Myocyte (in vitro differentiated cells): Measurements from ENCODE around the gene S1PR5. TPM values are rescaled to one million over a fixed set of nuclear protein-coding genes. Genes with fewer than 3 reads are reported as not detected.
"Not testable (repeated sequence)": the region's sequence is repeated elsewhere in the genome, so short reads cannot be mapped to it uniquely, and the experiment has no call there.

ENCODE experiments used
- DNase-seq: peaks from one replicate; pipeline ENCODE4 v3.0.0-alpha.2; 2012; ENCODE audit warnings: low read depth
- polyA plus RNA-seq: library from polyadenylated mRNA; unstranded; fragments of >200 nt; gene quantifications from one replicate; pipeline ENCODE4 v1.2.1, GENCODE V29; 2012; ENCODE audit warnings: missing spikeins
- total RNA-seq: library from RNA; depleted of rRNA; stranded (reverse); fragments of >200 nt; gene quantifications from 2 replicates; pipeline ENCODE4 v1.2.3, GENCODE V29; 2014

The S1PR5 gene
- 0.21 and 1.1 TPM in 2 replicates for total RNA-seq
- polyA plus RNA-seq = 0.09 TPM

- DNase-seq = no peak
Observed at GRCh38 chr19:10517361-10517759, at the start of gene S1PR5. S1PR5 (minus strand) TSS chr19:10517447; CDS start chr19:10515011, 2,436 bp downstream.

GRCh38 chr19:10566658-10567410 is 49.6 kb upstream of the S1PR5 start:
- DNase-seq = no peak

- DNase-seq = no peak
Observed at GRCh38 chr19:10566408-10566657, 49.1 kb upstream of the S1PR5 start.

- DNase-seq = peak; percentile 98
Observed at GRCh38 chr19:10565567-10566407, 48.5 kb upstream of the S1PR5 start, which contains the start of gene KRI1. KRI1 (minus strand) TSS chr19:10566010; CDS start chr19:10565999, 11 bp downstream.

GRCh38 chr19:10565028-10565566 is 47.9 kb upstream of the S1PR5 start:
- peak; percentile 62 for DNase-seq

GRCh38 chr19:10562609-10563008 is 45.4 kb upstream of the S1PR5 start:
- no peak for DNase-seq

DNA sequence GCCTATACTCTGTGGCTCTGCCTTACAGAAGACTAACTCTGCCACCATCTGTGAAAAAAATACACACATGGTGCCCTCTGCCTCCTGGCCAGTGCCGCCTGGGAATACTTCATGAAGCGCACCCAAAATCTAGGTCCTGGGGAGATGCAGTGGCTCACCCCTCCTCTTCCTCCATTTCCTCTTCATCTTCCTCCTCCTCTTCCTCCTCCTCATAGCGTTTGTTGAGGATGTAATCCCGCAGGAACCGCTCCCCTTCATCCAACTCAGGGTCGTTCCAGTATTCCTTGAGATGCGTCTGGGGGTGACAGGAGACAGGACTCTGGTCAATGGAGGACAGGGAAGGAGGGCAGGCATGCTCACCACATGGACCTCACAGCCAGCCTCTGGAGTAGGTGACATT is 42.9 kb upstream of the S1PR5 start:
- no peak for DNase-seq

- no peak for DNase-seq
Observed at GRCh38 chr19:10557603-10558197, 40.5 kb upstream of the S1PR5 start.

- DNase-seq = no peak
Observed at GRCh38 chr19:10555610-10555973, 38.3 kb upstream of the S1PR5 start.

- no peak for DNase-seq
Observed at GRCh38 chr19:10554760-10555609, 37.7 kb upstream of the S1PR5 start.

- peak; percentile 46 for DNase-seq
Observed at GRCh38 chr19:10553943-10554381, 36.7 kb upstream of the S1PR5 start.

- DNase-seq = no peak
Observed at GRCh38 chr19:10553087-10553667, 35.9 kb upstream of the S1PR5 start.

DNA sequence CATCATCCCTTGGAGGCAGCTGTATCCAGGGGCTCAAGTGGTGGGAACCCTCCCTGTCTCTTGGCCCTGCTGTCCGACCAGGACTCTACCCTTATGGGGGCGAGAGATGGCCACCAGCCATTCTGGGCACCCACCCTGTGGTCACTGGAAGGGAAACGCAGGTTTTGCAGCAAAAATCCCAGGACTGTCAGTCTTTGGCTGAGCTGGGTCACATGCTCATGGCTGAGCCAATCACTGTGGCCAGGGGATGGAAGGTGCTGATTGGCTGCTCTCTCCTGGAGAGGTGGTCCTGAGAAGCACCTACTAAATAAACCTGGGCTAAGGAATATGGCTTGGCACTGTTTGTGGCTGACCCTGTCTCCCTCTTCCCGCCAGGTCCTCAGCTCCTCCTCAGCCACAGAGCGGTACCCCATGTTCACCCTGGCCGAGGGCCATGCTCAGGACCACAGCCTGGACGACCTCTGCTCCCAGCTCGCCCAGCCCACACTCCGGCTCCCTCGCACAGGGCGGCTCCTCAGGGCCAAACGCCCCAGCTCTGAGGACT is 35.3 kb upstream of the S1PR5 start:
- DNase-seq = no peak

- DNase-seq = peak; percentile 25
Observed at GRCh38 chr19:10551698-10552301, 34.6 kb upstream of the S1PR5 start.

DNA sequence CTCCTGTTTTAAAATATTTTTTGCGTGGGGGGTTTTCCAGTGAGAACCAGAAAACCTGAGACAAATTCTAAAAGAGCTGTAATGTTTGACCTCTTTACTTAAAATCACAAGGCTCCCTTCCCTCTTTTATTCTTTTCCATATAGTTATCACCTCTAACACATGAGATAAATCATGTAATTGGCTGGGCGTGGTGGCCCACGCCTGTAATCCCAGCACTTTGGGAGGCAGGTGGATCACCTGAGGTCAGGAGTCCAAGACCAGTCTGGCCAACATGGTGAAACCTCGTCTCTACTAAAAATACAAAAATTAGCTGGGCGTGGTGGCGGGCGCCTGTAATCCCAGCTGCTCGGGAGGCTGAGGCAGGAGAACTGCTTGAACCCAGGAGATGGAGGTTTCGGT is 33.8 kb upstream of the S1PR5 start:
- not testable (repeated sequence) for DNase-seq

GRCh38 chr19:10550336-10550735 is 33.1 kb upstream of the S1PR5 start:
- no peak for DNase-seq

GRCh38 chr19:10549733-10550132 is 32.5 kb upstream of the S1PR5 start:
- DNase-seq = no peak

DNA sequence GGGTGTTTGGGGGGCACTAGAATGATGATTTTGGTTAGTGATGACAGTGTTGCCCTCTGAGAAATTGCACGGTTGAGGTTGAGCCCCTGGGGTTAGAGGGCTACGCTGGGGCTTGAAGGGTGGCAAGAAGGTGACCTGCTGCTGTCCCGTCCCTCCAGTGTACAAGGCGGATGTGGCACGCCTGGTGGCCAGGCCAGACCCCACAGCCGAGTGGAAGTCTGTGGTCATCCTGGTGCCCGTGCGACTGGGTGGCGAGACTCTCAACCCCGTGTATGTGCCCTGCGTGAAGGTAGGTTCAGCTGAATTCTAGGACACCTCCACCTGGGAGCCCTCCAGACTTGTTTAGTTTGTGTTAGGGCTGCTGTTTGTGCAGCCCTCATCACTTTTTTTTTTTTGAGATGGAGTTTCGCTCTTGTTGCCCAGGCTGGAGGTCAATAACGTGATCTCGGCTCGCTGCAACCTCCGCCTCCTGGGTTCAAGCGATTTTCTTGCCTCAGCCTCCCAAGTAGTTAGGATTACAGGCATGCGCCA is 31.6 kb upstream of the S1PR5 start:
- no peak for DNase-seq

GRCh38 chr19:10546817-10547216 is 29.6 kb upstream of the S1PR5 start:
- no peak for DNase-seq
